SK-N-SH (cell line): Measurements from ENCODE around the gene VWA5B2. TPM values are rescaled to one million over a fixed set of nuclear protein-coding genes. Genes with fewer than 3 reads are reported as not detected.

Experiments used
- CTCF ChIA-PET: fragments of 300-600, 350-600 bp; formaldehyde crosslinking; extraction: SDS; loops from one replicate; lab custom pipeline; 2021; lab: Yijun Ruan, JAX
- POLR2A ChIA-PET: fragments of 350-600 bp; sonication (Branson Sonifier 250); formaldehyde crosslinking; extraction: SDS; loops from one replicate; lab custom pipeline; 2020; ENCODE audit warnings: antibody characterized with exemption, inconsistent platforms; lab: Yijun Ruan, JAX
- DNase-seq: peaks from one replicate; pipeline ENCODE4 v3.0.0; 2012
- H2AFZ ChIP-seq: fragments of 200-600 bp; sonication (generic); 2 replicates; pipeline ENCODE4 v1.8.1; 2016; ENCODE audit warnings: antibody characterized with exemption, mild to moderate bottlenecking, low read depth
- H3F3A ChIP-seq: fragments of 200-600 bp; sonication (generic); replicated peaks from 2 replicates; pipeline ENCODE3; 2016; ENCODE audit warnings: antibody characterized with exemption, mild to moderate bottlenecking; ENCODE audit not compliant: insufficient read depth
- H3K27ac ChIP-seq, 2 experiments: fragments of 200-500 bp in 1 of 2; fragments of 200-600 bp in 1 of 2; sonication (Bioruptor generic) in 1 of 2; sonication (generic), shearing (Covaris generic) in 1 of 2; 2 replicates each; pipeline versions ENCODE4 v1.5.1 to v1.6.1; 2014 to 2016; ENCODE audit warnings: low read depth in 2 of 2, inconsistent platforms in 1 of 2, low read length in 1 of 2, mild to moderate bottlenecking in 1 of 2, mixed read lengths in 1 of 2
- H3K27me3 ChIP-seq: fragments of 200-600 bp; sonication (generic), shearing (Covaris generic); 2 replicates; pipeline ENCODE4 v1.6.1; 2016; ENCODE audit warnings: mixed run types; ENCODE audit not compliant: insufficient read depth
- H3K36me3 ChIP-seq, 2 experiments: fragments of 200-500 bp in 1 of 2; fragments of 200-600 bp in 1 of 2; sonication (Bioruptor generic) in 1 of 2; sonication (generic) in 1 of 2; replicated peaks in 1 of 2; 2 replicates each; pipeline versions ENCODE3 to v1.5.1; 2014 to 2016; ENCODE audit warnings: low read length in 1 of 2, mild to moderate bottlenecking in 1 of 2; ENCODE audit not compliant: insufficient read depth in 2 of 2, control insufficient read depth in 1 of 2
- H3K4me1 ChIP-seq, 2 experiments: fragments of 200-500 bp in 1 of 2; fragments of 200-600 bp in 1 of 2; sonication (Bioruptor generic) in 1 of 2; sonication (generic), shearing (Covaris generic) in 1 of 2; 2 replicates each; pipeline versions ENCODE4 v1.5.1 to v1.6.1; 2014 to 2016; ENCODE audit warnings: low read depth in 1 of 2, low read length in 1 of 2, mixed run types in 1 of 2; ENCODE audit not compliant: insufficient read depth in 2 of 2, control insufficient read depth in 1 of 2
- H3K4me2 ChIP-seq: fragments of 200-600 bp; sonication (generic), shearing (Covaris generic); 2 replicates; pipeline ENCODE4 v1.6.1; 2017; ENCODE audit warnings: mixed run types
- H3K4me3 ChIP-seq, 2 experiments: fragments of 200-500 bp in 1 of 2; fragments of 200-600 bp in 1 of 2; sonication (Bioruptor generic) in 1 of 2; sonication (generic), shearing (Covaris generic) in 1 of 2; 2 replicates each; pipeline versions ENCODE4 v1.5.1 to v1.8.1; 2014 to 2016; ENCODE audit warnings: low read depth in 2 of 2, inconsistent platforms in 1 of 2, low read length in 1 of 2, mild to moderate bottlenecking in 1 of 2, mixed read lengths in 1 of 2, moderate library complexity in 1 of 2
- H3K79me2 ChIP-seq: fragments of 200-600 bp; sonication (generic); 2 replicates; pipeline ENCODE4 v1.8.1; 2017; ENCODE audit warnings: mild to moderate bottlenecking; ENCODE audit not compliant: insufficient read depth
- H3K9ac ChIP-seq: fragments of 200-600 bp; sonication (generic); 2 replicates; pipeline ENCODE4 v1.6.1; 2017; ENCODE audit warnings: mixed run types
- H3K9me2 ChIP-seq: fragments of 200-600 bp; sonication (generic); 2 replicates; pipeline ENCODE4 v1.6.1; 2017; ENCODE audit warnings: mixed run types
- H3K9me3 ChIP-seq: fragments of 200-600 bp; sonication (generic); 2 replicates; pipeline ENCODE4 v1.6.1; 2017; ENCODE audit warnings: mixed run types, mild to moderate bottlenecking, moderate library complexity
- H4K20me1 ChIP-seq: fragments of 200-600 bp; sonication (generic); 2 replicates; pipeline ENCODE4 v1.6.1; 2017; ENCODE audit warnings: mild to moderate bottlenecking, mixed run types; ENCODE audit not compliant: insufficient read depth
- CHD2 ChIP-seq: fragments of 150-350 bp; IDR thresholded peaks from 2 replicates; pipeline ENCODE4 v1.6.1; 2018; ENCODE audit warnings: low read length; ENCODE audit not compliant: partially characterized antibody
- EZH2phosphoT487 ChIP-seq: fragments of 200-600 bp; sonication (generic); IDR thresholded peaks from 2 replicates; pipeline ENCODE4 v1.6.1; 2017; ENCODE audit warnings: low read depth, mixed run types, mild to moderate bottlenecking, antibody characterized with exemption, moderate library complexity, borderline replicate concordance
- FOSL2 ChIP-seq: IDR thresholded peaks from 2 replicates; pipeline ENCODE4 v1.4.0; 2012; ENCODE audit warnings: low read depth, mild to moderate bottlenecking, moderate library complexity, borderline replicate concordance
- FOXM1 ChIP-seq: IDR thresholded peaks from 2 replicates; pipeline ENCODE4 v1.4.0; 2012; ENCODE audit warnings: low read depth, mild to moderate bottlenecking
- GABPA ChIP-seq: IDR thresholded peaks from 2 replicates; pipeline ENCODE4 v1.4.0; 2012; ENCODE audit warnings: low read depth, mild to moderate bottlenecking
- GATA2 ChIP-seq: sonication (generic); formaldehyde crosslinking; IDR thresholded peaks from 2 replicates; pipeline ENCODE4 v1.5.0; 2020; ENCODE audit warnings: mild to moderate bottlenecking, missing genetic modification reagents
- MEF2A ChIP-seq: IDR thresholded peaks from 2 replicates; pipeline ENCODE4 v1.4.0; 2012; ENCODE audit warnings: low read depth, borderline replicate concordance
- NFIC ChIP-seq: IDR thresholded peaks from 2 replicates; pipeline ENCODE4 v1.4.0; 2012; ENCODE audit warnings: borderline replicate concordance
- NRF1 ChIP-seq: IDR thresholded peaks from 2 replicates; pipeline ENCODE4 v1.6.1; 2012; ENCODE audit warnings: low read depth, mild to moderate bottlenecking, low read length
- PBX3 ChIP-seq: IDR thresholded peaks from 2 replicates; pipeline ENCODE4; 2012
- POLR2AphosphoS5 ChIP-seq: IDR thresholded peaks from 2 replicates; pipeline ENCODE4 v1.6.1; 2012; ENCODE audit warnings: low read depth, low read length
- RAD21 ChIP-seq: IDR thresholded peaks from 2 replicates; pipeline ENCODE4 v1.6.1; 2012; ENCODE audit warnings: mild to moderate bottlenecking, low read length
- RCOR1 ChIP-seq: fragments of 150-350 bp; IDR thresholded peaks from 2 replicates; pipeline ENCODE4 v1.6.1; 2017; ENCODE audit warnings: antibody characterized with exemption, low read length
- RXRA ChIP-seq: IDR thresholded peaks from 2 replicates; pipeline ENCODE4 v1.4.0; 2012; ENCODE audit warnings: low read depth, mild to moderate bottlenecking, borderline replicate concordance
- TAF1 ChIP-seq: IDR thresholded peaks from 2 replicates; pipeline ENCODE4 v1.6.1; 2012; ENCODE audit warnings: low read depth, mild to moderate bottlenecking, low read length, moderate library complexity, borderline replicate concordance
- TCF12 ChIP-seq: IDR thresholded peaks from 2 replicates; pipeline ENCODE4 v1.4.0; 2012
- TEAD4 ChIP-seq: IDR thresholded peaks from 2 replicates; pipeline ENCODE4 v1.4.0; 2012; ENCODE audit warnings: mild to moderate bottlenecking, borderline replicate concordance; ENCODE audit not compliant: insufficient read depth
- WGBS: methylation state at CpG from one replicate; pipeline ENCODE4 v1.1.6; 2017; ENCODE audit warnings: low lambda C conversion rate; 5-methylcytosine and 5-hydroxymethylcytosine counted together
- polyA plus RNA-seq, 3 experiments: library from polyadenylated mRNA; depleted of rRNA; stranded (reverse); fragments of >200 nt; gene quantifications; 2 replicates each; pipeline ENCODE4 v1.2.3, GENCODE V29; 2012
- TF ChIP-seq, protein P1 (sequence below): IDR thresholded peaks from 2 replicates; pipeline ENCODE4 v1.4.0; 2012; ENCODE audit warnings: low read depth
- TF ChIP-seq, protein P2 (sequence below): fragments of 150-350 bp; IDR thresholded peaks from 2 replicates; pipeline ENCODE4 v1.6.1; 2016; ENCODE audit warnings: mild to moderate bottlenecking, low read depth, low read length
- TF ChIP-seq, protein P3 (sequence below): IDR thresholded peaks from 2 replicates; pipeline ENCODE4 v1.4.0; 2012; ENCODE audit warnings: low read depth, borderline replicate concordance
- TF ChIP-seq, protein P4 (sequence below): IDR thresholded peaks from 2 replicates; pipeline ENCODE4 v1.4.0; 2012; ENCODE audit warnings: low read depth, borderline replicate concordance

Gene VWA5B2
- polyA plus RNA-seq, 1 of the 3 experiments (the other 2 are of a cell fraction), result 0.08 TPM

GRCh38 chr3:184275961-184276910, 46.9 kb downstream of the VWA5B2 start, which contains the start of gene ECE2:
Gene ECE2, plus strand, starts transcription at chr3:184276022. Its CDS starts 132 bp downstream, at chr3:184276154.
- Histone ChIP-seq H3F3A (no peaks in the 10 kb centered on the region), H3K4me2 (no peak within 1 kb of the TSS), H4K20me1 (no peaks in the 10 kb centered on the region), H3K79me2 (no peaks in the 10 kb centered on the region), H3K27ac (no peak within 1 kb of the TSS), H3K27me3 (peaks cover 14% of the 10 kb centered on the region), H3K4me3 (no peak within 1 kb of the TSS), H3K9me2 (no peaks in the 10 kb centered on the region), H3K36me3 (no peaks in the 10 kb centered on the region), H3K9me3 (no peaks in the 10 kb centered on the region), H3K9ac (no peak within 1 kb of the TSS), H3K4me1 (peaks cover 0 to 3% of the 10 kb centered on the region in 2 experiments; a peak in 1 of 4 replicates), H2AFZ (no peak within 1 kb of the TSS)
- ChIA-PET CTCF (interaction anchor here (0.9 kb wide), 1 partner anchor 25 kb away, joined by 3 read pairs; no protein-coding TSS in a partner anchor), POLR2A (no interaction called here)
- DNase-seq, result peak; percentile 72
- TF ChIP-seq, protein P1, sequence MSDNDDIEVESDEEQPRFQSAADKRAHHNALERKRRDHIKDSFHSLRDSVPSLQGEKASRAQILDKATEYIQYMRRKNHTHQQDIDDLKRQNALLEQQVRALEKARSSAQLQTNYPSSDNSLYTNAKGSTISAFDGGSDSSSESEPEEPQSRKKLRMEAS, result no peak
- TF ChIP-seq GATA2 (CRISPR knock-in tag) (no peak), NRF1 (no peak), RCOR1 (no peak), TCF12 (no peak), EZH2phosphoT487 (no peak), NFIC (no peak), GABPA (no peak), TAF1 (no peak), CHD2 (no peak), RXRA (no peak)
- TF ChIP-seq, protein P2, sequence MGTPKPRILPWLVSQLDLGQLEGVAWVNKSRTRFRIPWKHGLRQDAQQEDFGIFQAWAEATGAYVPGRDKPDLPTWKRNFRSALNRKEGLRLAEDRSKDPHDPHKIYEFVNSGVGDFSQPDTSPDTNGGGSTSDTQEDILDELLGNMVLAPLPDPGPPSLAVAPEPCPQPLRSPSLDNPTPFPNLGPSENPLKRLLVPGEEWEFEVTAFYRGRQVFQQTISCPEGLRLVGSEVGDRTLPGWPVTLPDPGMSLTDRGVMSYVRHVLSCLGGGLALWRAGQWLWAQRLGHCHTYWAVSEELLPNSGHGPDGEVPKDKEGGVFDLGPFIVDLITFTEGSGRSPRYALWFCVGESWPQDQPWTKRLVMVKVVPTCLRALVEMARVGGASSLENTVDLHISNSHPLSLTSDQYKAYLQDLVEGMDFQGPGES, result no peak
- TF ChIP-seq, protein P3, sequence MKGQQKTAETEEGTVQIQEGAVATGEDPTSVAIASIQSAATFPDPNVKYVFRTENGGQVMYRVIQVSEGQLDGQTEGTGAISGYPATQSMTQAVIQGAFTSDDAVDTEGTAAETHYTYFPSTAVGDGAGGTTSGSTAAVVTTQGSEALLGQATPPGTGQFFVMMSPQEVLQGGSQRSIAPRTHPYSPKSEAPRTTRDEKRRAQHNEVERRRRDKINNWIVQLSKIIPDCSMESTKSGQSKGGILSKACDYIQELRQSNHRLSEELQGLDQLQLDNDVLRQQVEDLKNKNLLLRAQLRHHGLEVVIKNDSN, result no peak
- 62% methylated on average over 40 of the region's 65 CpGs for WGBS

GRCh38 chr3:184277366-184277765, 48.0 kb downstream of the VWA5B2 start:
- POLR2A ChIA-PET, result no interaction called here
- H3K4me1 ChIP-seq, result peaks cover 0 to 3% of the 10 kb centered on the region in 2 experiments; a peak in 1 of 4 replicates
- no peak overlapping the region for H3K4me2 ChIP-seq
- CTCF ChIA-PET, result interaction anchor here (0.9 to 1.8 kb wide), 2 partner anchors 26 to 28 kb away, joined by 3 to 5 read pairs; partner anchors contain the start of gene EEF1AKMT4
- no peaks in the 10 kb centered on the region for H3K9me3 ChIP-seq
- H3K9me2 ChIP-seq, result no peaks in the 10 kb centered on the region
- H4K20me1 ChIP-seq, result no peaks in the 10 kb centered on the region
- H3K9ac ChIP-seq, result no peak overlapping the region
- H3K27ac ChIP-seq, result no peak overlapping the region
- no peak overlapping the region for H2AFZ ChIP-seq
- no peaks in the 10 kb centered on the region for H3F3A ChIP-seq
- H3K79me2 ChIP-seq, result no peaks in the 10 kb centered on the region
- peaks cover 14% of the 10 kb centered on the region for H3K27me3 ChIP-seq
- H3K4me3 ChIP-seq, result no peak overlapping the region
- WGBS, result 62% methylated on average over 5 of the region's 6 CpGs
- no peaks in the 10 kb centered on the region for H3K36me3 ChIP-seq
- no peak for DNase-seq
- TF ChIP-seq TEAD4 (no peak), POLR2AphosphoS5 (no peak), PBX3 (no peak), RAD21 (no peak), FOXM1 (no peak), MEF2A (no peak), FOSL2 (no peak), TAF1 (no peak)
- TF ChIP-seq, protein P4, sequence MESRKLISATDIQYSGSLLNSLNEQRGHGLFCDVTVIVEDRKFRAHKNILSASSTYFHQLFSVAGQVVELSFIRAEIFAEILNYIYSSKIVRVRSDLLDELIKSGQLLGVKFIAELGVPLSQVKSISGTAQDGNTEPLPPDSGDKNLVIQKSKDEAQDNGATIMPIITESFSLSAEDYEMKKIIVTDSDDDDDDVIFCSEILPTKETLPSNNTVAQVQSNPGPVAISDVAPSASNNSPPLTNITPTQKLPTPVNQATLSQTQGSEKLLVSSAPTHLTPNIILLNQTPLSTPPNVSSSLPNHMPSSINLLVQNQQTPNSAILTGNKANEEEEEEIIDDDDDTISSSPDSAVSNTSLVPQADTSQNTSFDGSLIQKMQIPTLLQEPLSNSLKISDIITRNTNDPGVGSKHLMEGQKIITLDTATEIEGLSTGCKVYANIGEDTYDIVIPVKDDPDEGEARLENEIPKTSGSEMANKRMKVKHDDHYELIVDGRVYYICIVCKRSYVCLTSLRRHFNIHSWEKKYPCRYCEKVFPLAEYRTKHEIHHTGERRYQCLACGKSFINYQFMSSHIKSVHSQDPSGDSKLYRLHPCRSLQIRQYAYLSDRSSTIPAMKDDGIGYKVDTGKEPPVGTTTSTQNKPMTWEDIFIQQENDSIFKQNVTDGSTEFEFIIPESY, result no peak
- TF ChIP-seq, protein P2, result no peak
